ENCODE measurements around the gene MDFIC.

The MDFIC gene

DNA sequence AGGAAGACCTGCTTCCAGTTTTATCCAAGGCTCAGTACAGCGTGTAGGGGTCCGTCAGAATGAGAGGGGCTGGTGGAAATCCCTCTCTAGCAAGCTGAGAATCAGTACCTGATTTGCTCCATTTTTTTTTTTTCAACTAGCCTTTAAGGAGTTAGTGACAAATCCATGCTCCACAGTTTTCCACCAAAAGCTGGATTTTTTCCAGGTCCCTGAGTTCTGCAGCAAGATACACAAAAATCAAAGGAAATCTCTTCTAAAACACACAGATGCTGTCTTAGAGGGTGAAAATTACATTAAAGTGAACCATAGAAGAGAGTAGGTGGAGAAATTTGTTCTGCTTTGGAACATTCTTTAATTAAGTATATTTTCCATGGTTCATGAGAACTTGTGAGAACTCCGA is 30.4 kb downstream of the MDFIC start:
- H3K27ac ChIP-seq = no peak overlapping the region
- TF ChIP-seq, protein P1, sequence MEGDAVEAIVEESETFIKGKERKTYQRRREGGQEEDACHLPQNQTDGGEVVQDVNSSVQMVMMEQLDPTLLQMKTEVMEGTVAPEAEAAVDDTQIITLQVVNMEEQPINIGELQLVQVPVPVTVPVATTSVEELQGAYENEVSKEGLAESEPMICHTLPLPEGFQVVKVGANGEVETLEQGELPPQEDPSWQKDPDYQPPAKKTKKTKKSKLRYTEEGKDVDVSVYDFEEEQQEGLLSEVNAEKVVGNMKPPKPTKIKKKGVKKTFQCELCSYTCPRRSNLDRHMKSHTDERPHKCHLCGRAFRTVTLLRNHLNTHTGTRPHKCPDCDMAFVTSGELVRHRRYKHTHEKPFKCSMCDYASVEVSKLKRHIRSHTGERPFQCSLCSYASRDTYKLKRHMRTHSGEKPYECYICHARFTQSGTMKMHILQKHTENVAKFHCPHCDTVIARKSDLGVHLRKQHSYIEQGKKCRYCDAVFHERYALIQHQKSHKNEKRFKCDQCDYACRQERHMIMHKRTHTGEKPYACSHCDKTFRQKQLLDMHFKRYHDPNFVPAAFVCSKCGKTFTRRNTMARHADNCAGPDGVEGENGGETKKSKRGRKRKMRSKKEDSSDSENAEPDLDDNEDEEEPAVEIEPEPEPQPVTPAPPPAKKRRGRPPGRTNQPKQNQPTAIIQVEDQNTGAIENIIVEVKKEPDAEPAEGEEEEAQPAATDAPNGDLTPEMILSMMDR (conservative IDR thresholded peaks at IDR 0.05) = no peak
- no peak for TF ChIP-seq ZFX (IDR thresholded peaks at IDR 0.05)

DNA sequence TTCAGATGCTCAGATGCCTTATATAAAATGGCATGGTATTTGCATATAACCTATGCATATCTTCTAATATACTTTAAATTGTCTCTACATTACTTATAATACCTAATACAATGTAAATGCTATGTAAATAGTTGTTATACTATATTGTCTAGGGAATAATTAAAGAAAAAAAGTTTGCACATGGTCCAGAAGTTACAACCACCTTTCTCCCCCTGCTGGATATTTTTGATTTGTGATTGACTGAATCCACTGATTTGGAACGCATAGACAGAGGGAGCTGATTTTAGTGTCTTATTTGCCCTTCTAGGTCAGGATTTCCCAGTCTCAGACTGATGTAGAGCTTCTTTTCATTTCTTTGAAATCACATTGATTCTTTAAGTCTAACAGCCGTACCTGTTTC is 31.8 kb downstream of the MDFIC start:
- no peak overlapping the region for H3K27ac ChIP-seq
- TF ChIP-seq, protein P1 (conservative IDR thresholded peaks at IDR 0.05) = no peak; the same call in 1 of the 2 replicates
- TF ChIP-seq ZFX (IDR thresholded peaks at IDR 0.05) = no peak

DNA sequence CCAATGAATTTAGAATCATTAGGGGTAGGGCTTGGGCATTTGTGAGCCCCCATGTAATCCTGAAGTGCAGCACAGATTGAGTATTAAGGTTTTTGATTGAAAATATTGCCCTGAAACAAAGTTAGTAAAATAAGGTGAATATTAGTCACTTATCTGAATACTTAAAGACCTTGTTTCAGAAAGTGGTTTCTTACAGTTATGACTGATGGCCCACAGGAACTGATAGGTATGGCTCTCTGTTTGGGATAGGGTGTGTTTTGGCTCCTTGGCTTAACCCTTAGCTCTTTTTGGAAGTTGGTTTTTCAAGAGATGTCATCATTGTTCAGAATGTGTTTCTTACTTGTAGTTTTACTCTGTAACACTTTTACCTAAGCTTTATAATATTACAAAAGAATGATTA is 34.8 kb downstream of the MDFIC start:
- no peak overlapping the region for H3K27ac ChIP-seq
- TF ChIP-seq, protein P1 (conservative IDR thresholded peaks at IDR 0.05) = no peak
- TF ChIP-seq ZFX (IDR thresholded peaks at IDR 0.05) = no peak

DNA sequence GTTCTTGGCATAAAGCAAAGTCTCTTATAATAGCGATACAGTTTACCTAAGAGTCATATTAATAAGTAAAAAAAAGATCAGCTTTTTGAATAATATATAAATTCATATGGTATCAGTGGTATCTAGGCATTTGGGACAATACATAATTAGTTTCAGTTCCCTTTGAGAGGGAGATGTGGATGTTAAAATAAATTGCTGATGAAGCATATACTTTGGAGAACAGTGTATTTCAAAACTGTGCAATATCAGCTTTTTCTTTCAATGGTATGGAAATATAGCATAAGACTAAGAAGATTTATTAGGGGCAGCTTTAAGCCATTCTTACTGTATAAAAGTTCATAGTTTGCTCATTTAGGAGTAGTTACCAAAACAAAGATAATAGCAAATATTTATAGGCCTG is 35.5 kb downstream of the MDFIC start:
- H3K27ac ChIP-seq = no peak overlapping the region

DNA sequence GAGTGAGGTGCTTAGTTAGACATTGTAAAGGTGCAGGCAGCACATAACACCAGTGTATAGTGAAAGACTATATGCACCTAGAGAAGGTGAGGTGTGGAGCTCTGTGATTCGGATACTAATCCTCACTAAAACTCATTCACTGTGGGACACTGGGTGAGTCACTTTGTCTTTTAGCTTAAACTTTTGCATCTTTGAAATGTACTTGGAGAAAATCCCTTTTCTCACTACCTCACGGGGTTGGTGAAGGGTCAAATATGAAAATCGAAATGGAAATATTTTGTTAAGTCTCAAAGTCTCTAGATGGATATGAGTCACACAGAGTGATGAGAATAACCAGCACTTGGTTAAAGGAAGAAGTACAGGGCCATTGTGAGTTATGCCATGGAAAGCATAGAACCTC is 38.0 kb downstream of the MDFIC start:
- H3K27ac ChIP-seq = no peak overlapping the region
- TF ChIP-seq ZFX (IDR thresholded peaks at IDR 0.05) = no peak
- TF ChIP-seq, protein P1 (conservative IDR thresholded peaks at IDR 0.05) = no peak

More for the DNA sequence above, 35.5 kb downstream of the MDFIC start:
- no peak for TF ChIP-seq ZFX (IDR thresholded peaks at IDR 0.05)
- TF ChIP-seq, protein P1 (conservative IDR thresholded peaks at IDR 0.05) = no peak

DNA sequence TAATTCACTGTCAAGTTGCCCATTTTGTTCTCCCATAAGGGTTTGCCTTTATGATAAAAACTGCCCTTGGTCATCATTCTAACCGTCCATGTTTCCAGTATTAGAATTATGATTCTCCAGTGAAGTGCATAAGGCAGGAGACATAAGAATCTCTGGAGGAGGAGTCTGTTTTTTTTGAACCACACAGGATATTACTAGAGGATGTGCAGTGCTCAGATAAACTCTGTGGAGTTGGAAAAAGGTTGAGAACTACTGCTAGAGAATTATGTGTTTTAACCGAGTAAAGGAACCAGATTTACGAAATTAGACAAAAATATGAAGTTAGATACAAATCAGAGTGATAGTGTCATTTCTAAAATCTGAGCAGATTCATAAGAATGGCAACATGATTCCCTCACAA is 40.5 kb downstream of the MDFIC start:
- TF ChIP-seq ZFX (IDR thresholded peaks at IDR 0.05) = no peak

DNA sequence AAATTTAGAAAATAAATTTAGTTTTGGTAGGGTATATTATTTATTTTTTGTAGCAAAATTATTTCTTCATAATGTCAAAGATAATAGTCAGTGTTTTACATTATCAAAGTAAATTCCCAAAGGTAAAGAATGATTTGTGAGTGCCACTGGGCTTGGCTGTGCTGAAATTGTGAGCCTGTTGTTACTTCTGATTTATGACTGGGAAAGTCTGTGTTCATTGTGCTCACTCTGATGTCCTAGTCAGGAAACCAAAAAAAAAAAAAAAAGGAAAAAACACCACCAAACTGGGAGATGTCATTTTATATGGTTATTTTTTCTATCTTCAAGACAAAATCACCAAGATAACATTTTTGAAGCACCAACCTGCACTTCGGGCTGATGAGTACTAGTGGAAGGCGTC is 44.3 kb downstream of the MDFIC start:
- TF ChIP-seq, protein P1 (conservative IDR thresholded peaks at IDR 0.05) = no peak
- TF ChIP-seq ZFX (IDR thresholded peaks at IDR 0.05) = no peak
- H3K27ac ChIP-seq = no peak overlapping the region

More for the DNA sequence above, 40.5 kb downstream of the MDFIC start:
- H3K27ac ChIP-seq = no peak overlapping the region

DNA sequence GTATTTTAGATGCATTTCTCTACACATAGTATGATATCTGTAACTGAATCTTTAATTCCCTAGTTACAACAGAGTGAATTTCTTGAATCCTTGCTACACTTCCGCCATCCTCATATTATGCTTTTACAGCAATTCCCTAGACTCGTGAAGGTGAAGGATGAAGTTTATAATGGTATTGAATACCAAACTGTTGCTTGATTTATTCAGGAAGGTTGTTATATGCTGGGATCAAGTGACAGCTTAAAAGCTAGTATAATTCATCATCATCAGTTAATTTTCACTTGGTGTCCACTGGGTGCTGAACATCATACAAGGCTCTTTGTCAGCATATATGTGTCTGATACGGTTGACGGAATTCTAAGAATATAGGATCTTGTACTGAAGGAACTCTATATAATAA is 47.2 kb downstream of the MDFIC start:
- TF ChIP-seq, protein P1 (conservative IDR thresholded peaks at IDR 0.05) = no peak
- no peak overlapping the region for H3K27ac ChIP-seq
